Fibroblast of skin of right quadriceps (primary cell): Measurements from ENCODE around the gene ASTL.
A peak's percentile ranks its signal among the peaks of the same experiment; 100 is the strongest.

Experiments used
- DNase-seq: peaks from one replicate; pipeline ENCODE4 v3.0.0-alpha.2; 2013

The ASTL gene

DNA sequence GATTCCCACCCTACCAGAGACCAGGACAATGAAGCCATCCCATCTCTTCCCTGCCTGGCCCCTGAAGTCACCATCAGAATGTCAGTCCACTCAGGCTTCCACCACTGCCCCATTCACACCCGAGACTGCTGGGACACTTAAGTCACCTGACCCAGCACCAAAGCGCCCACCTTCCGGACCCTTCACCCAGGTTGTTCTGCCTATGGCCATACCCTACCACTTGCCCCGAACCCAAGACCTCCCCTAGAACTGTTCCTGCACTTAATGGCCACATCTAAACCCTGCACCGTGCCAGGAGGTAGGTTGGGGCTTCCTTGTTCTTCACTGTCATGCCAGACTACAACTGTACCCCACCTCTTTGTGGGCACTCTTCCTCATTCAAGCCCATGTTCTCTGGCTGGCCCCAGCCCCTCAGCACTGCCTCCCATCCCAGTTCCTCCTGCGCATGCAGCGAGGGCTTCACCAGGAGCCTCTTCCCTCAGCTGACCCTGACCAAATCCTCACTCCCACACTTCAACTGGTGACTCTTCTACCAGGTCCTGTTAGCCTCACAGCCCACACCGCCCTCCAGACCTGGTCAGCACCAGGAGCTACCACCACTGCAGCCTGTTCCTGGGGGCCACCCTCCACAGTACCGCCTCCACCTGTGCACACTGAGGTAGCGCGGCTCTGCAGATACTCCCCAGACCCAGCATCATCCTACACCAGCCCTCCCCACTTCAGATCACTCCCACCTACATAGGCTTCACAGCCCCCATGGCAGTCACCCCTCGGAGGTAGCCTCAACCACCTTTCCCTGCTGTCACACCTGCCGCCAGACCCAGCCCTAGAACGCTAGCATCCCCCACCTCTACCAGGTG, 13.7 kb downstream of the ASTL start:
- no peak for DNase-seq

- DNase-seq, result no peak
Measured at GRCh38 chr2:96123936-96124335, 14.4 kb downstream of the ASTL start.

DNA sequence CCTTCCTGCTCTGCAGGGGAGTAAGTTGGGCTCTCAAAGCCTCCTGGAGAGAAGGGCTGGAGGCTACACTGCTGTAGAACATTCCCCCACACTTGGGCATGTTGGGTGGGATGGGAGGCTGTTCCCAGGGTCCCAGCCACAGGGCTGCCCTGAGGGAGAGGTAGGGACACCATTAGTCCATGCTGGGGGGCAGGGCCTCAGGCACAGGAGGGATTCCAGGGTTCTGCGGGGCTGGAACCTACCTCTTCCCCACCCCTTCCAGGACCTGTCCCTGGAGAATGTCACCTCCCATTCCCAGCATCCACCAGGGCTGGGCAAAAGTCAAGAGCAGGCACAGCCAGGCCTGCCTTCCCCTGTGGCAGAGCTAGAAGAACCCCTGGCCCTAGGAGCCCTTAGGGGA, 15.0 kb downstream of the ASTL start:
- no peak for DNase-seq

DNA sequence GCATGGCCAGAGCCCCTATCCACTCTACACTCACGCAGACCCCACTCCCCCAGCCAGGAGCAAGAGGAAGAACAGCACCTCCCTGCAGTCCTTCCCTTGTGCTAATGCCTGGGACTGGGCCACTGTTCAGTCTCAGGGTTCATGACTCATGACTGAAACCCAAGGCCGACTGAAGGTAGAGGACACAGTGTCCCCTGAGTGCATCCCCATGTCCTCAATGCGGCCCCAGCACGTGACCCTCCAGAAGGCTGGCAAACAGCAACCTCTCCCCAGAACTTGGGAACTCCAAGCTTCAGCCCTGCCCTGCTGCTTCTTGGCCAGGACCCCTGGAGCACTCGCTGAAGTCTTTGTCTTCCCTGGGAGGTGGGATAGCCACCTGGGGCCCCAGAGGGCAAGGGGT, 15.9 kb downstream of the ASTL start:
- DNase-seq, result no peak

DNA sequence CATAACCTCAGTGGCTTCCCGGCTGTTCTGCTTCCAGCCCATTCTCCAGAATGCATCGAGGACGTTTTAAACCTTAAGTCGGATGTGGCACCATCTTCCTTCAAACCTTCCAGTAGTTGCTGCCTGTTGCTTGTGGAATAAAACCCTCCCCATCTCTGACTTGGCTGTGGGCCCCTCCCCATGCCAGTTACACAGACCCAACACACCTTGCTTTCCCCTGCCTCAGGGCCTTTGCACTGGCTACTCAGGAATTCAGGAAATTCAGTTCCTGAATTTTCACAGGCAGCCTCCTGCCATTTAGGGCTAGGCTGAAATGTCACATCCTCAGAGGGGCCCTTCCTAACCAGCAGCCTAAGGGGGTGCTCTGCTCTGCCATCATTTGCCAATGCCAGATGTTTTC, 16.9 kb downstream of the ASTL start:
- no peak for DNase-seq

GRCh38 chr2:96120991-96121390, 17.3 kb downstream of the ASTL start:
- no peak for DNase-seq

DNA sequence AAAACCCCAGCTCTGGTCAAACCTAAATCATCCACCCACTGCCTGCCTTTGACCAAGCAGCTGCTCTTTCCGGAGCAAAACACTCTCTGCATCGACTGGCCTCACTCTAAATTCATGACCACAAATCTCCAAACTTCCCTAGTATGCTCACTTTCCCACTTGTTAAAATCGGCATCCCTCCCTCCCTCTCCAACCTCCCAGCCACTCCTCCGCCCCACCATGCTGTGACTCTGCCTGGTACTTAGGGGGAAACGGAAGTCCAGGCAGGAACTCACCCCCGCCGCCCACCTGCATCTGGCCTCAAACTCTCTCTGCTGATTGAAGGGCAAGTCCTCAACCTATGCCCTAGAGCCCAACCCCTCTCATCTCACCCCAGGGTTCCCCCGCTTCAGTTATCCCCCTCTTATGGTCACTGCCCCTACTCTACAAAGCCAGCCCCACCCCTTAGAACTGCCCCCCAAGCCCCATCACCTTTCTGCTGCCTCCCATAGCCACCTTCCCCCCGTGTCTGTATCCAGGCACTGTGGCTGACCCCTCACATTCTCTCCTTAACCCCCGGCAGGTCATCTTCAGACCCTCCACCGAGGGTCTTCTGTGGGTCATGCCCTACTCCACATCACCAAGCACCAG, 18.1 kb downstream of the ASTL start:
- no peak for DNase-seq

DNA sequence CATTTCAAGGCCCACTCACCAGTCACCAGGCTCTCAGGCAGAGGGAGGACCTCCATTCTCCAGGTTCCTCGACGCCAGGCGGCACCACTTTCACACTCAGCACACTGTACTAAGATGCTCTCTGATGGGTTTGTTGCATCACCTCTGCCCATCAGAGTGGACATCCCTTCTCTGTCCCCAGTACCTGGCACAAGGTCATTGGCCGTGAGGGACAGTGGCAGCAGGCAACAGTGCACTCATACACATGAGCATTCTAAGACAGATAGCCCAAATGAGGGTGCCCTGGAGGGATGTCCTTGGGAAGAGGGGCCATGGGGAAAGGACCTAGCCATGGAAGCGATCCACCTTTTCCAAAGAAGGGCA, 18.9 kb downstream of the ASTL start:
- no peak for DNase-seq

GRCh38 chr2:96118698-96119388, 19.5 kb downstream of the ASTL start:
- no peak for DNase-seq

GRCh38 chr2:96117701-96118588, 20.4 kb downstream of the ASTL start:
- no peak for DNase-seq

DNA sequence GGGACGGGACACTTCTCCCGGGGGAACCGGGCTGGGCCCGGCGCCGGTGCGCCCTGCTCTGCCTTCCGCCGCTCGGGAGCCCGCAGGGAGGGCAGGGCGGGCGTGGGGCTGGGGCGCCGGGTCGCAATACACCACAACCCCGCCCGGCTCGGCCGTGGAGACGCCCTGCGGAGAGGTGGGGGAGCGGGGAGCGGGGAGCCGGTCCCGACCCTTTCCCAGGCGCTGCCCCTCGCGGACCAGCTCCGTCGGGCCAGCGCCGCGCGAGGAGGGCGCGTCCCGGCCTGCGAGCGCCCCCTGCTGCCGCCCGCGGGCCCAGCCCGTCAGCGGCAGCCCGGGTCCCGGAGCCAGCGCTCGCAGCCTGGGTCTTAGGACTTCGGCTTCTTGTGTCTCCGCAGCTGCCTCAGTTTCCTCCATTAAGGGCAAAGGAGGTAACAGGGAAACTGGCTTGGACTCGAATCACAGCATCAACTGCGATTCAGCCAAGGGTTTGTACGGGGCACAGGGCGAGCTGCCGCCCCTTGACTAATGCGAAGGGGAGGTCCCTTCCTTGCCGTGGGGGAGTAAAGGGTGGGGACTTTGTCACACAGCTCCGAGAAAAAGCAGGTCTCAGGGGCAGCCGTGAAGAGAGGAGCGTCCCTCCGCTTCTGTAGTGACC, 21.3 kb downstream of the ASTL start:
- DNase-seq, result peak; percentile 22

GRCh38 chr2:96116424-96116878, 21.9 kb downstream of the ASTL start, which contains the start of gene ADRA2B:
TSS of gene ADRA2B (minus strand) at chr2:96116571. CDS start at chr2:96116149, 422 bp downstream.
- DNase-seq, result peak; percentile 20

DNA sequence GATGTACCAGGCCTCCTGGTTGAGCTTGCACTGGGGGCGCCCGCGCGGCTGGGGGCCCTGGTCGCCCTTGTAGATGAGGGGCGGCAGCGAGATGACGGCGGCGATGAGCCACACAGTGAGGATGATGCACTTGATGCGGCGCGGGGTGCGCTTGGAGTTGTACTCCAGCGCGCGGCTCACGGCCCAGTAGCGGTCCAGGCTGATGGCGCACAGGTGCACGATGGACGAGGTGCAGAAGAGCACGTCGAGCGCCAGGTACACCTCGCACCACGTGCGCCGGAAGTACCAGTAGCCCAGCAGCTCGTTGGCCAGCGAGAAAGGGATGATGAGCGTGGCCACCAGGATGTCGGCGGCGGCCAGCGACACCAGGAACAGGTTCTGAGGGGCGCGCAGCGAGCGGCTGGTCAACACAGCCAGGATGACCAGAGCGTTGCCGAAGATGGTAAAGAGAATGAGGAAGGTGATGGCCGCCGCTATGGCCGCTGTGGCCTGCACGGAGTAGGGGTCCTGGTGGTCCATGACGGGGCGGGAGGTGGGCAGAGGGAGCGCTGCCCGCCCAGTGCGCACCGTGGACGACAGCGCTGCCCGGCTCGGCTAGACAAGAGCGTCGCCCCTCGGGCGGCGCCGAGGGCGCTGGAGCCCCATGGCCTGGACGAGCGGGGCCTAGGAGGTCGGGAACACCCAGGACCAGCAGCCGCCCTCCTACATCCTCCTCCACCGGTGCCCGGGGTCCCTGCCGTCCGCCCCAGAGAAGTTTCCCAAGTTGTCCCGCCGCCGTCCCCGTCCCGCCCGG, 22.5 kb downstream of the ASTL start:
- no peak for DNase-seq

GRCh38 chr2:96114903-96115581, 23.3 kb downstream of the ASTL start:
- no peak for DNase-seq

DNA sequence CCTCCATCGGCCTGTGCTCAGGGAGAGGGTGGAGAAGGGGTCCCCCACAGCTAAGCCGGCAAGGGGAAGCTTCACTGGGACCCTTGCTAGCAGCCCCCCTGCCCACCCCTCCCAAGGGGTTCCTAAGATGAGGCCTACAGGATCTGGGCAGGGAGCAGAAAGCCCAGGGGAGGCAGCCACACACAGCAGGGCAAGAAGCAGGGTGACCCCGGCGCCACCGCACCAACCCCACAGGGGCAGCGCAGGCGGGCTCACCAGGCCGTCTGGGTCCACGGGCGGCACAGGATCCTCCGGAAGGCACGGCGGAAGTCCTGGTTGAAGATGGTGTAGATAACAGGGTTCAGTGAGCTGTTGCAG, 23.8 kb downstream of the ASTL start:
- DNase-seq, result no peak

DNA sequence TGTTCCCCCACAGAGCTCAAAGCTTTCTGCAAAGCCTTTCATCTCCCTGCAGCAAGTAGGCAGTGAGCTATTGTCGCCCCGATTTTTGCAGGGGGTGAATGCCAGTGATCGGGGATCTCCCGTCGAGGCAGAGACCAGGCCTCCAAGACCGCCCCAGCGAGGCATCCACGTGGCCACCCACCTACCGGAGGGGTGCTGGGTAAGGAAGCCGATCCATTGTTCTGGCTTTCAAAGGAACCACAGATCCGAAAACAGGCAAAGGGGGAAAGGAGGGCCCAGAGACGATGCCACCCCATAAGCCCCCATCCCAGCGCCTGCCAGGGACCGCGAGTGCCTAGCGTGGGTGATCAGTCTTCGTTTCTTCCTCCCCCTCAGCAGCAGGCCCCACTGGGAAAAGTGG, 24.4 kb downstream of the ASTL start:
- DNase-seq, result no peak

- no peak for DNase-seq
Measured at GRCh38 chr2:96113367-96113677, 25.0 kb downstream of the ASTL start.

GRCh38 chr2:96112501-96113366, 25.6 kb downstream of the ASTL start:
- DNase-seq, result no peak

- DNase-seq, result no peak
Measured at GRCh38 chr2:96111823-96112500, 26.3 kb downstream of the ASTL start.
